NCI-H1930 (cell line): ENCODE results near the gene RGS1.

Experiments
- DNase-seq, 2 experiments: peaks; one replicate each; lab custom pipeline; 2025; lab: John Stamatoyannopoulos, UW

Gene RGS1

GRCh38 chr1:192554904-192555303 is 20.7 kb upstream of the RGS1 start:
- no peak for DNase-seq

GRCh38 chr1:192555399-192555798 is 20.2 kb upstream of the RGS1 start:
- DNase-seq, result no peak

GRCh38 chr1:192557841-192558595 is 17.6 kb upstream of the RGS1 start:
- no peak for DNase-seq

GRCh38 chr1:192559115-192560006 is 16.2 kb upstream of the RGS1 start:
- no peak for DNase-seq

GRCh38 chr1:192561301-192561700 is 14.3 kb upstream of the RGS1 start:
- no peak for DNase-seq

- DNase-seq, result no peak
Observed at GRCh38 chr1:192563129-192563528, 12.4 kb upstream of the RGS1 start.

- no peak for DNase-seq
Observed at GRCh38 chr1:192564099-192564498, 11.5 kb upstream of the RGS1 start.

- no peak for DNase-seq
Observed at GRCh38 chr1:192565946-192566345, 9.6 kb upstream of the RGS1 start.

- DNase-seq, result no peak
Observed at GRCh38 chr1:192566657-192567056, 8.9 kb upstream of the RGS1 start.

GRCh38 chr1:192568063-192568462 is 7.5 kb upstream of the RGS1 start:
- no peak for DNase-seq

GRCh38 chr1:192571668-192572067 is 3.9 kb upstream of the RGS1 start:
- no peak for DNase-seq

GRCh38 chr1:192573499-192573898 is 2.1 kb upstream of the RGS1 start:
- DNase-seq, result no peak

- DNase-seq, result no peak
Observed at GRCh38 chr1:192574073-192574472, 1.5 kb upstream of the RGS1 start.

GRCh38 chr1:192576190-192577144 is 894 bp downstream of the RGS1 start:
- DNase-seq, result no peak

GRCh38 chr1:192577145-192578140 is 1.9 kb downstream of the RGS1 start:
- no peak for DNase-seq

GRCh38 chr1:192578144-192578909 is 2.8 kb downstream of the RGS1 start:
- DNase-seq, result no peak

- no peak for DNase-seq
Observed at GRCh38 chr1:192579010-192579738, 3.6 kb downstream of the RGS1 start.

GRCh38 chr1:192580351-192580962 is 4.9 kb downstream of the RGS1 start:
- DNase-seq, result no peak
